HG02759 (cell line): ENCODE measurements around the gene GYPB.
"Not testable (repeated sequence)": the region's sequence is repeated elsewhere in the genome, so short reads cannot be mapped to it uniquely, and the experiment has no call there.

Experiments used
- ATAC-seq: cut with Tn5 transposase; IDR thresholded peaks from one replicate; pipeline ENCODE4 v1.9.1; 2021; ENCODE audit warnings: mild to moderate bottlenecking, moderate library complexity; ENCODE audit not compliant: unreplicated experiment

GYPB gene

DNA sequence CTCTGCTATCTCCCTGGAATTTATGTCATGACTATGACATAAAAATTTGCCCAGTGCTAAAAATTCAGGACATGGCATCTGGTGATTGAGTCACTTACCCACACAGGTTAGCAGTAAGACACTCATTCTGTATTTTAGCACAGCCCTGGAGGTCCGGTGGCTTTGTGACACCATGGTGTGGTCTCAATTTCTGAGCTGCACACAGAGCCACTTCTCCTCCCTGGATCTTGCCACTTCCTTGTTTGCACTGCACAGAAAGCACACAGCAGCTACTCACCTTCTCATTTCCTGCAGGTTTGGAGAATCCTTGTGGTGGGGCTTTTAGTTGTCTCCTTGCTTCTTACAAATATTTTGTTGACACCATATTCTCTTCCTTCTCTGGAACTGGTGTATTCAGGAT is 69.0 kb downstream of the GYPB start:
- not testable (repeated sequence) for ATAC-seq

DNA sequence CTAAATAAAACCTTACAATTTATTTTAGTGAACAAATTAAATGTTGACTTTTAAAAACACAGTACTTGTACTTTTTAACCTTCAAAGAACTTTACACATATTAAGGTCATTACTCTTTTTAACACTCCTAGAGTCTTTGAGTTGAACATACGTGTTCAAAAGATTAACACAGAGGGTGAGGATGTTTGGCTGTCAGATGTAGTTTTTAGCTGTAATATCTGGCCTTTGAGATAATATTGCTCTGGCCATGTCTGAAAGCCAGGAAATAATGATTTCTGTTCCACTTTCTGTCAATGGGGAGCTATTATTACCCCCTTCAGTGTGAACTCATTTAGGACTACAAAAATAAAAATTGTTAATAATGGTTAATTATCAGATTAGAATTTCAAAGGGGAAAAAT is 71.7 kb downstream of the GYPB start:
- not testable (repeated sequence) for ATAC-seq
